H1 (cell line): Measurements from ENCODE around the gene CNGB1. TPM values are rescaled to one million over a fixed set of nuclear protein-coding genes. Genes with fewer than 3 reads are reported as not detected.

Experiments
- EP300 ChIP-seq, 2 experiments: IDR thresholded peaks; 1 replicate in 1 of 2; 2 replicates in 1 of 2; pipeline ENCODE4 v1.6.1; 2011 to 2012; ENCODE audit warnings: low read depth in 2 of 2, low read length in 2 of 2, mild to moderate bottlenecking in 2 of 2, borderline replicate concordance in 1 of 2, inconsistent platforms in 1 of 2, moderate library complexity in 1 of 2
- RXRA ChIP-seq: IDR thresholded peaks from 2 replicates; pipeline ENCODE4 v1.6.1; 2011; ENCODE audit warnings: low read depth, mild to moderate bottlenecking, low read length, moderate library complexity; ENCODE audit not compliant: insufficient read depth
- SAP30 ChIP-seq: fragments of 300-600 bp; sonication (generic); IDR thresholded peaks from 2 replicates; pipeline ENCODE4 v1.7.1; 2012; ENCODE audit warnings: low read length, moderate library complexity, mild to moderate bottlenecking, inconsistent platforms; ENCODE audit not compliant: insufficient read depth, insufficient replicate concordance
- SRF ChIP-seq: IDR thresholded peaks from 2 replicates; pipeline ENCODE4 v1.6.1; 2011; ENCODE audit warnings: mild to moderate bottlenecking, low read depth, low read length, moderate library complexity
- polyA plus RNA-seq, 7 experiments: library from polyadenylated mRNA; depleted of rRNA in 3 of 7; stranded (reverse) in 5 of 7; unstranded in 2 of 7; fragments of >200 nt in 5 of 7; fragments of 200-250 nt in 2 of 7; gene quantifications; 1 replicate in 5 of 7; 2 replicates in 1 of 7; 4 replicates in 1 of 7; pipeline versions ENCODE4 v1.2.1 to v1.2.3, GENCODE V29; 2011 to 2013; ENCODE audit warnings: missing spikeins in 2 of 7, mixed read lengths in 2 of 7
- total RNA-seq: library from RNA; stranded (reverse); fragmentation: NEBNext Ultra II Directional; extraction: Animal tissue kit (Norgen Biotek cat#: 25700); gene quantifications from 2 replicates; pipeline ENCODE4 v1.2.1, GENCODE V29; 2021
- TF ChIP-seq, protein P1 (sequence below): IDR thresholded peaks from 2 replicates; pipeline ENCODE4 v1.6.1; 2012; ENCODE audit warnings: inconsistent platforms
- TF ChIP-seq, protein P2 (sequence below): fragments of 300-600 bp; sonication (generic); IDR thresholded peaks from 2 replicates; pipeline ENCODE4 v1.7.1; 2012; ENCODE audit warnings: low read length, moderate library complexity, mild to moderate bottlenecking, inconsistent platforms; ENCODE audit not compliant: insufficient replicate concordance

Gene CNGB1
- total and polyA plus RNA-seq, 2 of the 8 experiments (the other 6 are each of a cell fraction or from before 2014, with no cell fraction given): not detected

DNA sequence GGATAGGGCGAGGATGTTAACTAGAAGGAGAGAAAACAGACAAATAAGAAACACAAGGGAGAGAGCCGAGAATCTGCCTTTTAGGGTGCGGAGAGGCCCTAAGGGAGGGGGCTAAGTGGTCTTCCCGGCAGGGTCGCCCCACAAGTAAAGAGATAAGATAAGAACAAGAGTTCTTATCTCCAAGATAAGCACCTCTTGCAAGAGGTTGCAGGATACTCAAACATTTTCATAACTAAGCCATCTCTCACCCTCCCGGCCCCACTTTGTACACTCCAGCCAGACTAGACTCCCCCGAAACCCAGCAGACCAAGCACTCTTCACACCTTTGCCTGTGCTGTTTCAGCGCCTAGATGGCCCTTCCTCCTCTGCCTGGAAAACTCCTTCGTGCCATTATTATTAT, 15.3 kb upstream of the CNGB1 start (continued):
- TF ChIP-seq SAP30: no peak
- TF ChIP-seq, protein P1, sequence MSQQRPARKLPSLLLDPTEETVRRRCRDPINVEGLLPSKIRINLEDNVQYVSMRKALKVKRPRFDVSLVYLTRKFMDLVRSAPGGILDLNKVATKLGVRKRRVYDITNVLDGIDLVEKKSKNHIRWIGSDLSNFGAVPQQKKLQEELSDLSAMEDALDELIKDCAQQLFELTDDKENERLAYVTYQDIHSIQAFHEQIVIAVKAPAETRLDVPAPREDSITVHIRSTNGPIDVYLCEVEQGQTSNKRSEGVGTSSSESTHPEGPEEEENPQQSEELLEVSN: no peak
- TF ChIP-seq EP300 (IDR thresholded peaks at IDR 0.05; ENCODE audit: borderline replicate concordance in 1 of 2, low read depth in 2 of 2, low read length in 2 of 2): no peak
- no peak for TF ChIP-seq SRF
- TF ChIP-seq RXRA: no peak
- TF ChIP-seq, protein P2, sequence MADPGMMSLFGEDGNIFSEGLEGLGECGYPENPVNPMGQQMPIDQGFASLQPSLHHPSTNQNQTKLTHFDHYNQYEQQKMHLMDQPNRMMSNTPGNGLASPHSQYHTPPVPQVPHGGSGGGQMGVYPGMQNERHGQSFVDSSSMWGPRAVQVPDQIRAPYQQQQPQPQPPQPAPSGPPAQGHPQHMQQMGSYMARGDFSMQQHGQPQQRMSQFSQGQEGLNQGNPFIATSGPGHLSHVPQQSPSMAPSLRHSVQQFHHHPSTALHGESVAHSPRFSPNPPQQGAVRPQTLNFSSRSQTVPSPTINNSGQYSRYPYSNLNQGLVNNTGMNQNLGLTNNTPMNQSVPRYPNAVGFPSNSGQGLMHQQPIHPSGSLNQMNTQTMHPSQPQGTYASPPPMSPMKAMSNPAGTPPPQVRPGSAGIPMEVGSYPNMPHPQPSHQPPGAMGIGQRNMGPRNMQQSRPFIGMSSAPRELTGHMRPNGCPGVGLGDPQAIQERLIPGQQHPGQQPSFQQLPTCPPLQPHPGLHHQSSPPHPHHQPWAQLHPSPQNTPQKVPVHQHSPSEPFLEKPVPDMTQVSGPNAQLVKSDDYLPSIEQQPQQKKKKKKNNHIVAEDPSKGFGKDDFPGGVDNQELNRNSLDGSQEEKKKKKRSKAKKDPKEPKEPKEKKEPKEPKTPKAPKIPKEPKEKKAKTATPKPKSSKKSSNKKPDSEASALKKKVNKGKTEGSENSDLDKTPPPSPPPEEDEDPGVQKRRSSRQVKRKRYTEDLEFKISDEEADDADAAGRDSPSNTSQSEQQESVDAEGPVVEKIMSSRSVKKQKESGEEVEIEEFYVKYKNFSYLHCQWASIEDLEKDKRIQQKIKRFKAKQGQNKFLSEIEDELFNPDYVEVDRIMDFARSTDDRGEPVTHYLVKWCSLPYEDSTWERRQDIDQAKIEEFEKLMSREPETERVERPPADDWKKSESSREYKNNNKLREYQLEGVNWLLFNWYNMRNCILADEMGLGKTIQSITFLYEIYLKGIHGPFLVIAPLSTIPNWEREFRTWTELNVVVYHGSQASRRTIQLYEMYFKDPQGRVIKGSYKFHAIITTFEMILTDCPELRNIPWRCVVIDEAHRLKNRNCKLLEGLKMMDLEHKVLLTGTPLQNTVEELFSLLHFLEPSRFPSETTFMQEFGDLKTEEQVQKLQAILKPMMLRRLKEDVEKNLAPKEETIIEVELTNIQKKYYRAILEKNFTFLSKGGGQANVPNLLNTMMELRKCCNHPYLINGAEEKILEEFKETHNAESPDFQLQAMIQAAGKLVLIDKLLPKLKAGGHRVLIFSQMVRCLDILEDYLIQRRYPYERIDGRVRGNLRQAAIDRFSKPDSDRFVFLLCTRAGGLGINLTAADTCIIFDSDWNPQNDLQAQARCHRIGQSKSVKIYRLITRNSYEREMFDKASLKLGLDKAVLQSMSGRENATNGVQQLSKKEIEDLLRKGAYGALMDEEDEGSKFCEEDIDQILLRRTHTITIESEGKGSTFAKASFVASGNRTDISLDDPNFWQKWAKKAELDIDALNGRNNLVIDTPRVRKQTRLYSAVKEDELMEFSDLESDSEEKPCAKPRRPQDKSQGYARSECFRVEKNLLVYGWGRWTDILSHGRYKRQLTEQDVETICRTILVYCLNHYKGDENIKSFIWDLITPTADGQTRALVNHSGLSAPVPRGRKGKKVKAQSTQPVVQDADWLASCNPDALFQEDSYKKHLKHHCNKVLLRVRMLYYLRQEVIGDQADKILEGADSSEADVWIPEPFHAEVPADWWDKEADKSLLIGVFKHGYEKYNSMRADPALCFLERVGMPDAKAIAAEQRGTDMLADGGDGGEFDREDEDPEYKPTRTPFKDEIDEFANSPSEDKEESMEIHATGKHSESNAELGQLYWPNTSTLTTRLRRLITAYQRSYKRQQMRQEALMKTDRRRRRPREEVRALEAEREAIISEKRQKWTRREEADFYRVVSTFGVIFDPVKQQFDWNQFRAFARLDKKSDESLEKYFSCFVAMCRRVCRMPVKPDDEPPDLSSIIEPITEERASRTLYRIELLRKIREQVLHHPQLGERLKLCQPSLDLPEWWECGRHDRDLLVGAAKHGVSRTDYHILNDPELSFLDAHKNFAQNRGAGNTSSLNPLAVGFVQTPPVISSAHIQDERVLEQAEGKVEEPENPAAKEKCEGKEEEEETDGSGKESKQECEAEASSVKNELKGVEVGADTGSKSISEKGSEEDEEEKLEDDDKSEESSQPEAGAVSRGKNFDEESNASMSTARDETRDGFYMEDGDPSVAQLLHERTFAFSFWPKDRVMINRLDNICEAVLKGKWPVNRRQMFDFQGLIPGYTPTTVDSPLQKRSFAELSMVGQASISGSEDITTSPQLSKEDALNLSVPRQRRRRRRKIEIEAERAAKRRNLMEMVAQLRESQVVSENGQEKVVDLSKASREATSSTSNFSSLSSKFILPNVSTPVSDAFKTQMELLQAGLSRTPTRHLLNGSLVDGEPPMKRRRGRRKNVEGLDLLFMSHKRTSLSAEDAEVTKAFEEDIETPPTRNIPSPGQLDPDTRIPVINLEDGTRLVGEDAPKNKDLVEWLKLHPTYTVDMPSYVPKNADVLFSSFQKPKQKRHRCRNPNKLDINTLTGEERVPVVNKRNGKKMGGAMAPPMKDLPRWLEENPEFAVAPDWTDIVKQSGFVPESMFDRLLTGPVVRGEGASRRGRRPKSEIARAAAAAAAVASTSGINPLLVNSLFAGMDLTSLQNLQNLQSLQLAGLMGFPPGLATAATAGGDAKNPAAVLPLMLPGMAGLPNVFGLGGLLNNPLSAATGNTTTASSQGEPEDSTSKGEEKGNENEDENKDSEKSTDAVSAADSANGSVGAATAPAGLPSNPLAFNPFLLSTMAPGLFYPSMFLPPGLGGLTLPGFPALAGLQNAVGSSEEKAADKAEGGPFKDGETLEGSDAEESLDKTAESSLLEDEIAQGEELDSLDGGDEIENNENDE: no peak
